Non-pigmented ciliary epithelial cell (primary cell): Measurements from ENCODE around the gene SPATA2.
"Not testable (repeated sequence)": the region's sequence is repeated elsewhere in the genome, so short reads cannot be mapped to it uniquely, and the experiment has no call there.

Source experiments
- DNase-seq: peaks from one replicate; pipeline ENCODE4 v3.0.0-alpha.2; 2010; ENCODE audit warnings: low read depth

SPATA2 gene

GRCh38 chr20:49885558-49886332, 29.6 kb downstream of the SPATA2 start:
- no peak for DNase-seq

- DNase-seq, result no peak
These were observed 32.0 kb downstream of the SPATA2 start for GRCh38 chr20:49883246-49883802.

GRCh38 chr20:49882171-49882970, 33.0 kb downstream of the SPATA2 start:
- DNase-seq, result no peak

- no peak for DNase-seq
These were observed 34.4 kb downstream of the SPATA2 start for GRCh38 chr20:49880724-49881445.

- DNase-seq, result no peak
These were observed 35.2 kb downstream of the SPATA2 start for GRCh38 chr20:49880177-49880576.

GRCh38 chr20:49878977-49879376, 36.4 kb downstream of the SPATA2 start:
- DNase-seq, result no peak

GRCh38 chr20:49877386-49877921, 37.9 kb downstream of the SPATA2 start:
- no peak for DNase-seq

- no peak for DNase-seq
These were observed 40.6 kb downstream of the SPATA2 start for GRCh38 chr20:49874696-49875095.

- no peak for DNase-seq
These were observed 43.3 kb downstream of the SPATA2 start for GRCh38 chr20:49872056-49872455.

- DNase-seq, result no peak
These were observed 43.9 kb downstream of the SPATA2 start for GRCh38 chr20:49871391-49871948.

- DNase-seq, result no peak
These were observed 45.1 kb downstream of the SPATA2 start for GRCh38 chr20:49870261-49870660.

- no peak for DNase-seq
These were observed 46.4 kb downstream of the SPATA2 start for GRCh38 chr20:49868964-49869363.

GRCh38 chr20:49868538-49868937, 46.8 kb downstream of the SPATA2 start:
- DNase-seq, result no peak

GRCh38 chr20:49867453-49868215, 47.7 kb downstream of the SPATA2 start:
- no peak for DNase-seq

GRCh38 chr20:49866051-49866450, 49.3 kb downstream of the SPATA2 start:
- DNase-seq, result peak; percentile 63

- peak; percentile 37 for DNase-seq
These were observed 49.8 kb downstream of the SPATA2 start for GRCh38 chr20:49865559-49865958.

GRCh38 chr20:49863666-49864065, 51.7 kb downstream of the SPATA2 start:
- no peak for DNase-seq

- DNase-seq, result no peak
These were observed 52.6 kb downstream of the SPATA2 start for GRCh38 chr20:49862607-49863200.

- DNase-seq, result not testable (repeated sequence)
These were observed 54.1 kb downstream of the SPATA2 start for GRCh38 chr20:49861232-49861631.

GRCh38 chr20:49859807-49860206, 55.5 kb downstream of the SPATA2 start:
- DNase-seq, result no peak

- no peak for DNase-seq
These were observed 56.3 kb downstream of the SPATA2 start for GRCh38 chr20:49859011-49859410.
